GM12874 (cell line): Measurements from ENCODE around the gene SEMA3G.
A peak's percentile ranks its signal among the peaks of the same experiment; 100 is the strongest.

Experiments used
- CTCF ChIP-seq: IDR thresholded peaks from 2 replicates; pipeline ENCODE4 v1.5.1; 2011; ENCODE audit warnings: low read depth, mild to moderate bottlenecking, control low read depth, low read length, moderate library complexity; ENCODE audit not compliant: insufficient read depth

Gene SEMA3G

DNA sequence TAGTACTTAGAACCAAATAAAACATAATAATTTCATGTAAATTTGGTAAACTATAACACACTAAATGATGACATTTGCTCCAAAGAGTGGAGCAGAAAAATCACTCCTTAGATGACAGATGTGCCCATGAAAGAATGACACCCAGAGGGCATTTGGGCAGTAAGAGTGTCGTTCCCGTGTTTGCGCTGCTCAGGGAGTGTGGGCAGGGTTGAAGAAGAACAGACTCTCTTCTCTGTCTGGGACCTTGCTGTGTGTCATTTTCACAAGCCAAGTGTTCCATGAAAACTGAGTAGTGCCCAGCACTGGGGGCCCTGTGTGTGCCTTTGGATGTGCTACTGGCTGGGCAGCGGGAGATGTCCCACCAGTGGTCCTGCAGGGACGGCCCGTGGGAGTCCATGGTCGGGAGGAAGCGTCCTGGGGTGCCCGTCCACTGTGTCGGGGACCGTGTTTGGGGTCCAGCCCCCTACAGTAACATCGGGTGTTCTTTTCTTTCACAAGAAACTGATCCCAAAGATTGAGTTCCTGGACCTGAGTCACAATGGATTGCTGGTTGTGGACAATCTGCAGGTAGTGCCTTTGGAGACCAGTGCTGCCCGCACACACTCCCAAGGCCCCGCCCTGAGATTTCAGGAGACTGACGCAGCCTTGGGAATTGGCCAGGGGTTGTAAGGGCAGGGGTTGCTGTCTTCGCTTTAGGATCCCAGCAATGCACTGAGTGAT, 32.3 kb upstream of the SEMA3G start:
- TF ChIP-seq CTCF = no peak

DNA sequence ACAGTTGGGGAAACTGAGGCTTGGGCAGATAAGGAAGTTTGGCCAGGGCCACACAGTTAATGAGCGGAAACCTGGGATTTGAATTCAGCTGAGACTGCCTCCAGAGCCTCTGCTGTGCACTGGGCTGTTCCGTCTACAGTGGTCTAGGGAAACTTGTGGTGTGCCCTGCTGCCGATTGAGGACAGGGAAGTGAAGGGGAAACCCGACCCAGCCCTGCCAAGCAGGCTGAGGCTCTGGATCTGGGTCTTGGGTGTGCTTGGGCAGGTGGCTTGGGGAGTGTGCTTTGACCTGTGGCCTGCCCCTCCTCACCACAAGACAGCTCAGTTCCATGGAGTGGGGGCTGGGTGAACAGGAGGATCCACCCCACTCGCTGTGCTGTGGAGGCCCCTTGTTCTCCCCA, 28.1 kb upstream of the SEMA3G start:
- no peak for TF ChIP-seq CTCF

DNA sequence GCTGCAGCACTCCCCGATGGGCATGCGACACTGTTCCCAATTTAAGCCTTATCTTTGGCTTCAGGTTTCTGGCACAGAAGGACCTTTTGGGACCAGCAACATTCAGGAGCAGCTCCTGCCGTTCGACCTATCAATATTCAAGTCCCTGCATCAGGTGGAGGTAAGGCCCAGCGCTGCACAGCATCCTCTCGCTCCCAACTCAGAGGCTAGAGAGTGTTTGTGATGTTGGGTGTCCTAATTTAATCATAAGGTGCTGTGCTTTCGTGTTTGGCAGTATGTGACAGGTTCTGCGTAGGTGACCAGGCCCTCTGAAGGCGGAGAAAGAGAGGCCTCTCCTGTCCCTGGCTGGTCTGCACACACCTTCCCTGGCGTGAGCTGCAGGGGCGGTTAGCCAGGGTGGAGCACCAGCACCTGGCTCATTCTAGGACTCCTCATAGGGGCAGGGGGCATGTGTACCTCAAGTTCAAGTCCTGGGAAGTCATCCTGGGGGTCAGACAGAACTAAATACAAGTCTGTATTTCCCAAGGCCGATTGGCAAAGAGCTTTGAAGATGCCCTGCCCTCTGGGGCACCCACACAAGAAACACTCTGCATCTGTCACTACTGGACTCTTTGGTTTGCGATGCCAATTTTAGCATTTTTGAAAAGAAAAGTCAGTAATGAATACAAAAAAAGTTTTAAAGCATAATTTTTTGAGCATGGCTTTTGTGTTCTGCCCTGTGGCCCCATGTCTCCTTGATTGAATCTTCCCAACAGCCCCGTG, 27.5 kb upstream of the SEMA3G start:
- no peak for TF ChIP-seq CTCF

- TF ChIP-seq CTCF = peak; percentile 83
Observed at GRCh38 chr3:52471371-52472238, 26.7 kb upstream of the SEMA3G start.

DNA sequence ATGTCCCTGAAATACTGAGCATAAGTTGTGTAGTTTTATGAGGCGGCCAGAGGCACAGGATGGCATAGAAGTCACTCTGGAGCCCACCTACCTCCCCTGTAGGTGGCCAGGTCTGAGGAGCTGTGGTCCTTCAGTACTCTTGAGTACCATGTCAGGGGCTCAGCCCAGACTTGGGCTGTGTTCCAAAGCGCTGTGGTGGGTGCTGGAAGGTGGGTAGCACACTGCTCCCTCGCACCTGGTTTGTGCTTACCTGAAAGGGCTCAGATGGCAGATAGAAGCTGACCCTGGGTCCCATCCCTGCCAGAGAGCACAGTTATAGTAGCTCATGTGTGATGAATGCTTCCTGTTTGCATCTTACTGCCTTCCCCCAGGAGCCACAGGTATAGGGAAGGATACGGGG, 26.0 kb upstream of the SEMA3G start:
- no peak for TF ChIP-seq CTCF

DNA sequence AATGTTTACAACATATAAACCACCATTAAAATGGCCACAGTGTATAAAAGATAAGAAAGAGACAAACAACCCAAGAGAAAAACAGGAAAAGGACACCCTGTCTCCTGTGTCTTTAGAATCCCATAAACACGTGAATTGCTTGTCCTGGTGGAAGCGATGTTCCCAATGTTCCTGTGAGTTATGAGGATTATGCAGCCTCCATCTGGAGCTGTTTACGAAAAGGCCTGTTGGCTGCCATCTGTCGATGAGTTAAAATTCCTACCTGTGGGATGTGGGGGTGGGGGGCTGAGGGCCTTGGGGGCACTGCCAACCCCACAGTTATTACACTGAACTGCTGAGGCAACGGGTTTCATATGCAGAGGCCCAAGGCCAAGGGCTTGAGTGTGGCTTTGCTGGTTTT, 24.1 kb upstream of the SEMA3G start:
- TF ChIP-seq CTCF = no peak

DNA sequence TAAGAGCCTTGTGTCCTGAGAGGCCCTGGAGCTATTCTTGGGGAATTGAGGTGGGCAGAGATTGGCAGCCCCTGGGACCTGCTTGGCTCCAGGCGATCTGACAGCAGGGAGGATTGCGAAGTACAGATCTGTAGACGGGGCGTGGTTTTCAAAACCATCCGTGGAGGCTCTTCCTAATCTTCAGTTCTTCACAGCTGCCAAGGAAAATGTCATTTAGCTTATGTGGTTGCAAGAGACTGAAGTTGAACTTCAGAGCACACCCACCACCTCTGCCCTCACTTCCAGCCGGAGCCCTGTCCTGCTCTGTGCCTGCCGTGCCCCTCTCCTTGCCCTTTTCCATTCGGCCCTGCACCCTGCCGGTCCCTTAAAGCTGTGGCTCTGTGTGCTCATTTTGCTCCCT, 23.4 kb upstream of the SEMA3G start:
- no peak for TF ChIP-seq CTCF
